Sigmoid colon (tissue), 7 donors: ENCODE data around the gene PTPRZ1. TPM values are rescaled to one million over a fixed set of nuclear protein-coding genes. Genes with fewer than 3 reads are reported as not detected.

Experiments used
- DNase-seq: peaks from one replicate; pipeline ENCODE4 v3.0.0-alpha.2; 2019
- H3K27ac ChIP-seq, 4 donors: fragments of 200-600 bp; sonication (generic); one replicate each; pipeline ENCODE4 v1.5.1; 2016 to 2019; ENCODE audit warnings: mild to moderate bottlenecking in 1 of 4
- H3K27me3 ChIP-seq, 3 donors: fragments of 200-600 bp; sonication (generic); one replicate each; pipeline ENCODE4 v1.5.1; 2019; ENCODE audit warnings: mild to moderate bottlenecking in 1 of 3
- H3K36me3 ChIP-seq, 4 donors: fragments of 200-600 bp; sonication (generic); one replicate each; pipeline ENCODE4 v1.5.1; 2016 to 2019
- H3K4me1 ChIP-seq, 4 donors: fragments of 200-600 bp; sonication (generic); one replicate each; pipeline ENCODE4 v1.5.1; 2017 to 2019
- H3K4me3 ChIP-seq, 4 donors: fragments of 200-600 bp; sonication (generic); one replicate each; pipeline ENCODE4 v1.5.1; 2017 to 2019; ENCODE audit warnings: mild to moderate bottlenecking in 2 of 4, moderate library complexity in 1 of 4
- H3K9me3 ChIP-seq, 4 donors: fragments of 200-600 bp in 3 of 4; sonication (generic) in 3 of 4; one replicate each; pipeline versions ENCODE4 v1.5.1 to v1.6.1; 2013 to 2019
- EP300 ChIP-seq, 4 donors: sonication (generic); formaldehyde crosslinking; IDR thresholded peaks; one replicate each; pipeline ENCODE4 v1.6.1; 2017; ENCODE audit warnings: antibody characterized with exemption in 4 of 4
- POLR2A ChIP-seq, 2 donors: fragments of 450-650 bp; IDR thresholded peaks; one replicate each; pipeline ENCODE4 v1.6.1; 2016; ENCODE audit warnings: antibody characterized with exemption in 2 of 2, mild to moderate bottlenecking in 2 of 2, moderate library complexity in 2 of 2
- POLR2AphosphoS5 ChIP-seq, 4 donors: sonication (generic); formaldehyde crosslinking; IDR thresholded peaks; one replicate each; pipeline ENCODE4 v1.6.1; 2017; ENCODE audit warnings: antibody characterized with exemption in 4 of 4
- WGBS, 2 donors: extraction: QIAGEN DNeasy Blood & Tissue Kit; methylation state at CpG; one replicate each; pipeline ENCODE4 v1.1.7; 2013; 5-methylcytosine and 5-hydroxymethylcytosine counted together
- intact Hi-C: fragments of 100-400 bp; cut with DNase I; formaldehyde crosslinking; loops from one replicate; pipeline ENCODE4 v1.15.1; 2023
- polyA plus RNA-seq, 3 donors: library from polyadenylated mRNA; stranded (reverse); fragments of 200-250 nt; gene quantifications; one replicate each; pipeline ENCODE4 v1.2.3, GENCODE V29; 2013
- total RNA-seq, 4 donors: library from RNA; depleted of rRNA; stranded (reverse); fragments of >200 nt; gene quantifications; one replicate each; pipeline ENCODE4 v1.1.0, GENCODE V29; 2016
- TF ChIP-seq, protein P1 (sequence below), 4 experiments: fragments of 450-650 bp in 3 of 4; fragments of 200-600 bp in 1 of 4; IDR thresholded peaks; one replicate each; pipeline ENCODE4 v1.5.1; 2016 to 2019; ENCODE audit warnings: antibody characterized with exemption in 4 of 4, mild to moderate bottlenecking in 3 of 4, moderate library complexity in 2 of 4
- donor health status: healthy with polysubstance abuse.
- donor health status: Bipolar disorder and iron deficiency.
- donor health status: healthy.

PTPRZ1 gene
- total and polyA plus RNA-seq, 7 donors = under 0.01 to 19.4 (median 6.7) TPM; not detected in 1

DNA sequence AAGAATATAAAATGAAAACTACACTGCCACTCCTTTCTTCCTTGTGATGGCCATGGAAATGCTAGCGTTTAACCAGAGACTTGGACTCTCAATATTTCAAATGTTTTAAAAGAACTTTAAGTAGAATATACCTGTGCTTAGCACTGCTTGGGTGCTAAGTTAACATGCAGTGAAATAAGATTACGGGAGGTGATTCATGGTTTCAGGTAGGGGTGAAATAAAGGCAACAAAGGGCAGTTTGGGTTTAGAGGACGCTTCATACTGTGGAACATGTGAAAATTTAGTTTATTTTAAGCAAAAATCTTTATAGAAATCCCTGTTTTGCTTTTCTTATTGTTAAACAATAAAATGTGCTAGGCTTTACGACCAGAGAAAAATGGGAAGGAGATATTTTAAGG lies 94.0 kb downstream of the PTPRZ1 start:
- no peaks in the 10 kb centered on the region for H3K4me1 ChIP-seq
- TF ChIP-seq POLR2AphosphoS5 (IDR thresholded peaks at IDR 0.05) (no peak), POLR2A (IDR thresholded peaks at IDR 0.05) (no peak), EP300 (IDR thresholded peaks at IDR 0.05) (no peak)
- TF ChIP-seq, protein P1, sequence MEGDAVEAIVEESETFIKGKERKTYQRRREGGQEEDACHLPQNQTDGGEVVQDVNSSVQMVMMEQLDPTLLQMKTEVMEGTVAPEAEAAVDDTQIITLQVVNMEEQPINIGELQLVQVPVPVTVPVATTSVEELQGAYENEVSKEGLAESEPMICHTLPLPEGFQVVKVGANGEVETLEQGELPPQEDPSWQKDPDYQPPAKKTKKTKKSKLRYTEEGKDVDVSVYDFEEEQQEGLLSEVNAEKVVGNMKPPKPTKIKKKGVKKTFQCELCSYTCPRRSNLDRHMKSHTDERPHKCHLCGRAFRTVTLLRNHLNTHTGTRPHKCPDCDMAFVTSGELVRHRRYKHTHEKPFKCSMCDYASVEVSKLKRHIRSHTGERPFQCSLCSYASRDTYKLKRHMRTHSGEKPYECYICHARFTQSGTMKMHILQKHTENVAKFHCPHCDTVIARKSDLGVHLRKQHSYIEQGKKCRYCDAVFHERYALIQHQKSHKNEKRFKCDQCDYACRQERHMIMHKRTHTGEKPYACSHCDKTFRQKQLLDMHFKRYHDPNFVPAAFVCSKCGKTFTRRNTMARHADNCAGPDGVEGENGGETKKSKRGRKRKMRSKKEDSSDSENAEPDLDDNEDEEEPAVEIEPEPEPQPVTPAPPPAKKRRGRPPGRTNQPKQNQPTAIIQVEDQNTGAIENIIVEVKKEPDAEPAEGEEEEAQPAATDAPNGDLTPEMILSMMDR (IDR thresholded peaks at IDR 0.05) = no peak
- H3K27me3 ChIP-seq = no peaks in the 10 kb centered on the region
- H3K27ac ChIP-seq = no peak overlapping the region
- no peak overlapping the region for H3K4me3 ChIP-seq
- H3K36me3 ChIP-seq = no peaks in the 10 kb centered on the region
- intact Hi-C loops = no loop called here
- DNase-seq = no peak
- no peaks in the 10 kb centered on the region for H3K9me3 ChIP-seq
- 68 to 76% methylated on average over 4 of the region's 4 CpGs for WGBS, 2 donors

GRCh38 chr7:121985476-121986030 lies 112.6 kb downstream of the PTPRZ1 start:
- no peaks in the 10 kb centered on the region for H3K9me3 ChIP-seq
- DNase-seq = no peak
- H3K36me3 ChIP-seq = no peaks in the 10 kb centered on the region
- H3K27me3 ChIP-seq = no peaks in the 10 kb centered on the region
- 43 to 64% methylated on average over 1 of the region's 1 CpG for WGBS, 2 donors
- TF ChIP-seq POLR2AphosphoS5 (IDR thresholded peaks at IDR 0.05) = no peak
- TF ChIP-seq EP300 (IDR thresholded peaks at IDR 0.05) = no peak
- TF ChIP-seq, protein P1 (IDR thresholded peaks at IDR 0.05) = no peak
- TF ChIP-seq POLR2A (IDR thresholded peaks at IDR 0.05) = no peak
- no peak overlapping the region for H3K4me3 ChIP-seq
- intact Hi-C loops = no loop called here
- no peaks in the 10 kb centered on the region for H3K4me1 ChIP-seq
- no peak overlapping the region for H3K27ac ChIP-seq

DNA sequence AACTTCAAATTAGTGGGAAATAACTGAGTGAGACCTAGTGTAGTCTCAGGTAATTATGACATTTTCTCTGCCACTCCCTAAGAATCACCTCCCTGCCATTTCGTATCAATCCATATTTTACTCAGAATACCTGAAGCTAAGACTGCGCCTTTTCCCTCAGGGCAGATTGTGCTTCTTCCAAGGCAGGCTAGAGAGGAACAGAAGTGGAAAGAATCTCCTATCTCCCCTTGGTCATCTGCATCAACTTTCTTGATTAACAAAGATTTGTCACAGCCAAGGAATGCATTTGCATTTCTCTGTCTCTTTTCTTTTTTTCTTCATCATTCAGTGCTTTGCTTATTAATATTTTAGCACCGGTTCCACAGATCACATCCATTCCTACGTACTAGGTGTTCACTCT lies 119.1 kb downstream of the PTPRZ1 start:
- 74 to 86% methylated on average over 4 of the region's 4 CpGs for WGBS, 2 donors
- Histone ChIP-seq H3K9me3 (no peaks in the 10 kb centered on the region), H3K27me3 (no peaks in the 10 kb centered on the region), H3K27ac (no peak overlapping the region), H3K4me1 (no peaks in the 10 kb centered on the region), H3K4me3 (no peak overlapping the region), H3K36me3 (no peaks in the 10 kb centered on the region)
- TF ChIP-seq, protein P1 (IDR thresholded peaks at IDR 0.05) = no peak
- TF ChIP-seq EP300 (IDR thresholded peaks at IDR 0.05) (no peak), POLR2A (IDR thresholded peaks at IDR 0.05) (no peak), POLR2AphosphoS5 (IDR thresholded peaks at IDR 0.05) (no peak)
- intact Hi-C loops = no loop called here
- no peak for DNase-seq

DNA sequence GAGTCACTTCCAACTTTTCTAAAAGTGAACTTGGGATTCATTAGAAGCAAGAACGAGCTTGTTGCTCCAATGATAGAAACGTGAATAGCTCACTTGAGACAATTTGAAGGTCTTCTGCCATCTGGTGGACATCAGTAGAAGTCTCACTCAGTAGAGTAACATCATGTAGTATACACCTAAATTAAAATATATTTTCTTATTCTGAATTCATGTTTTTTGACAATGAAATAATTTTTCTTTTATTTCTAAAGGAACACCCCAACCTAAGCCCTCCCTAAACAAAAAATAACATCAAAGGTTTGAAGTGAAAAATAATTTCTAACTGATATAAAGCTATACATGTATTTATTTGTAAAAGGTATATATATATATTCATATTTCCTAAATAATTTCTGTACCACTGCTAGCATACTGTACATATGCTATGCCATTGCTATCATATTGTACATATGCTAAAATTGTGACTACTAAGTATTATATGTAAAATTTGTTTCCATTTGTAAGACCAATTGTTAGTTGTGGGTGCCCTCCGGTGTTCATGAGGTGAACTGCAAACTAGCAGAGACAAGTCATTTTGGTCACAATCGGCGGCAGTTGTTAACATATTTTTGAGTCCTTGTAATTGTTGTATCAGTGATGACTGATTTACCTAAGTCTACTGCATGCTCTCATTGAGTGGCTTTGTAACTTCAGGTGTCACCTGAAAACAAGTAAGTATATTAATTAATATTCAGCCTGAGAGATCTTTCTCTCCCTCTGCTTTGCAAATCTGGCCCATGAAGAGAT lies 121.9 kb downstream of the PTPRZ1 start:
- 3 to 15% methylated on average over 5 of the region's 5 CpGs for WGBS, 2 donors
- H3K27me3 ChIP-seq = no peaks in the 10 kb centered on the region
- H3K27ac ChIP-seq = no peak overlapping the region
- no peaks in the 10 kb centered on the region for H3K4me1 ChIP-seq
- H3K36me3 ChIP-seq = no peaks in the 10 kb centered on the region
- intact Hi-C loops = loop anchor here (5.0 kb wide), 1 partner anchor 628 kb away; no protein-coding TSS in a partner anchor
- no peak overlapping the region for H3K4me3 ChIP-seq
- no peaks in the 10 kb centered on the region for H3K9me3 ChIP-seq
- DNase-seq = no peak
- TF ChIP-seq, protein P1 (IDR thresholded peaks at IDR 0.05) = peak; percentile 6 to 51 (median 23)
- no peak for TF ChIP-seq POLR2AphosphoS5 (IDR thresholded peaks at IDR 0.05)
